ENCODE data around the gene SETD3. TPM values are rescaled to one million over a fixed set of nuclear protein-coding genes. Genes with fewer than 3 reads are reported as not detected.

SETD3 gene
- total RNA-seq, 4 donors from 2014 or later = 127 to 184 (median 162) TPM

GRCh38 chr14:99408286-99408970 lies 72.2 kb downstream of the SETD3 start:
- 60 to 87% methylated on average over 1 to 5 of the region's 8 CpGs for WGBS, 2 donors (ENCODE audit: low coverage in 1 of 2)
- Histone ChIP-seq H3K4me3 (no peak overlapping the region), H3K36me3 (peaks cover 0 to 85% of the 10 kb centered on the region in 2 donors), H3K9me3 (no peaks in the 10 kb centered on the region), H3K4me1 (no peaks in the 10 kb centered on the region), H3K27ac (no peak overlapping the region), H3K27me3 (no peaks in the 10 kb centered on the region)
- no peak for TF ChIP-seq POLR2A (IDR thresholded peaks at IDR 0.05)
- TF ChIP-seq CTCF (IDR thresholded peaks at IDR 0.05) = no peak
- no peak for TF ChIP-seq POLR2AphosphoS5 (IDR thresholded peaks at IDR 0.05)
- no peak for TF ChIP-seq EP300 (IDR thresholded peaks at IDR 0.05)
- ATAC-seq = no peak

- Histone ChIP-seq H3K36me3 (peaks cover 0 to 85% of the 10 kb centered on the region in 2 donors), H3K27ac (no peak overlapping the region), H3K4me1 (no peaks in the 10 kb centered on the region), H3K4me3 (no peak overlapping the region), H3K9me3 (no peaks in the 10 kb centered on the region), H3K27me3 (no peaks in the 10 kb centered on the region)
- 94% methylated on average over 11 of the region's 11 CpGs for WGBS, 2 donors (ENCODE audit: low coverage in 1 of 2)
- TF ChIP-seq POLR2AphosphoS5 (IDR thresholded peaks at IDR 0.05) = no peak
- no peak for TF ChIP-seq EP300 (IDR thresholded peaks at IDR 0.05)
- TF ChIP-seq CTCF (IDR thresholded peaks at IDR 0.05) = no peak
- no peak for TF ChIP-seq POLR2A (IDR thresholded peaks at IDR 0.05)
- no peak for ATAC-seq
These were observed 73.2 kb downstream of the SETD3 start for GRCh38 chr14:99407416-99407815.

- peaks cover 0 to 5% (median 0%) of the 10 kb centered on the region in 3 donors for H3K4me1 ChIP-seq
- peaks cover 0 to 84% of the 10 kb centered on the region in 2 donors for H3K36me3 ChIP-seq
- 90 to 100% methylated on average over 4 to 10 of the region's 10 CpGs for WGBS, 2 donors (ENCODE audit: low coverage in 1 of 2)
- H3K27me3 ChIP-seq = no peaks in the 10 kb centered on the region
- H3K27ac ChIP-seq = no peak overlapping the region
- no peak for ATAC-seq
- TF ChIP-seq POLR2AphosphoS5 (IDR thresholded peaks at IDR 0.05) (no peak), CTCF (IDR thresholded peaks at IDR 0.05) (no peak), EP300 (IDR thresholded peaks at IDR 0.05) (no peak), POLR2A (IDR thresholded peaks at IDR 0.05) (no peak)
- H3K9me3 ChIP-seq = no peaks in the 10 kb centered on the region
- no peak overlapping the region for H3K4me3 ChIP-seq
These were observed 77.7 kb downstream of the SETD3 start for GRCh38 chr14:99402950-99403349.

GRCh38 chr14:99402285-99402648 lies 78.4 kb downstream of the SETD3 start:
- 69 to 88% methylated on average over 4 of the region's 4 CpGs for WGBS, 2 donors (ENCODE audit: low coverage in 1 of 2)
- no peak for ATAC-seq

More at GRCh38 chr14:99402285-99402648, 78.4 kb downstream of the SETD3 start:
- Histone ChIP-seq H3K4me3 (no peak overlapping the region), H3K9me3 (no peaks in the 10 kb centered on the region), H3K27ac (no peak overlapping the region), H3K27me3 (no peaks in the 10 kb centered on the region), H3K4me1 (peaks cover 0 to 5% (median 0%) of the 10 kb centered on the region in 3 donors), H3K36me3 (peaks cover 0 to 91% of the 10 kb centered on the region in 2 donors)
- TF ChIP-seq CTCF (IDR thresholded peaks at IDR 0.05) = no peak
- no peak for TF ChIP-seq EP300 (IDR thresholded peaks at IDR 0.05)
- TF ChIP-seq POLR2A (IDR thresholded peaks at IDR 0.05) = no peak

All from gastroesophageal sphincter (tissue), 4 donors.